ENCODE results near the gene MAN1A1. TPM values are rescaled to one million over a fixed set of nuclear protein-coding genes. Genes with fewer than 3 reads are reported as not detected.
A peak's percentile ranks its signal among the peaks of the same experiment; 100 is the strongest.

The MAN1A1 gene
- total and polyA plus RNA-seq, 2 of the 8 experiments (the other 6 are each of a cell fraction or from before 2014, with no cell fraction given): 1.8 to 5.4 TPM

- WGBS, 2 experiments (ENCODE audit: extremely low coverage in 1 of 2, insufficient coverage in 1 of 2, insufficient read length in 1 of 2, insufficient replicate concordance in 2 of 2, low coverage in 1 of 2, low lambda C conversion rate in 2 of 2, missing lambda C conversion rate in 1 of 2): 15% methylated on average over 31 of the region's 35 CpGs; no CpG with 5 or more reads in 1 of the 2 experiments
- H2BK20ac ChIP-seq (ENCODE audit: low read length): no peak overlapping the region
- H4K5ac ChIP-seq (ENCODE audit: insufficient read length, low read depth, low read length): no peak overlapping the region
- POLR2A ChIA-PET (ENCODE audit: partially characterized antibody): no interaction called here
- FAIRE-seq: no peak
- CTCF ChIA-PET (ENCODE audit: partially characterized antibody): interaction anchor here (0.6 to 3.6 kb wide), 4 partner anchors 14 to 216 kb away, joined by 3 to 23 read pairs (median 6); no protein-coding TSS in a partner anchor
- peak; percentile 6 for TF ChIP-seq EZH2 (IDR thresholded peaks at IDR 0.05; ENCODE audit: low read depth, low read length, severe bottlenecking)
- no peak for TF ChIP-seq JUN (IDR thresholded peaks at IDR 0.05; ENCODE audit: low read depth, low read length)
- peak; percentile 45; the same call in 1 of the 2 replicates for TF ChIP-seq SUZ12 (IDR thresholded peaks at IDR 0.05; ENCODE audit: low read length)
- TF ChIP-seq SP4 (IDR thresholded peaks at IDR 0.05; ENCODE audit: low read length): no peak
- TF ChIP-seq CTBP2 (IDR thresholded peaks at IDR 0.05; ENCODE audit: borderline replicate concordance, insufficient read depth, insufficient read length, low read length): no peak
- peak; percentile 78 for TF ChIP-seq KDM4A (IDR thresholded peaks at IDR 0.05; ENCODE audit: low read depth, low read length, severe bottlenecking)
- no peak overlapping the region for H2BK15ac ChIP-seq (ENCODE audit: low read length)
- H3K36me3 ChIP-seq (ENCODE audit: control insufficient read depth in 2 of 4, insufficient read depth in 4 of 4, low read length in 3 of 4): no peaks in the 10 kb centered on the region
- peaks cover 2 to 7% (median 4%) of the 10 kb centered on the region in 4 experiments; a peak in 4 of 7 replicates for H3K4me1 ChIP-seq (replicated peaks in 1 of 4; ENCODE audit: control insufficient read depth in 3 of 4, insufficient read depth in 4 of 4, low read length in 3 of 4)
- no peak overlapping the region for H4K91ac ChIP-seq (replicated peaks; ENCODE audit: insufficient read length, low read length)
- H3K27me3 ChIP-seq (replicated peaks in 1 of 4; ENCODE audit: control insufficient read depth in 3 of 4, extremely low read depth in 1 of 4, insufficient read depth in 3 of 4, low read length in 3 of 4): peaks cover 0 to 18% (median 14%) of the 10 kb centered on the region in 4 experiments; a peak in 6 of 7 replicates
- H3K23me2 ChIP-seq (ENCODE audit: low read depth, low read length): peaks cover 15% of the 10 kb centered on the region; the same call in 1 of the 2 replicates
- no peak overlapping the region for H3K56ac ChIP-seq (replicated peaks; ENCODE audit: insufficient read length, low read depth, low read length)
- H3K23ac ChIP-seq (ENCODE audit: insufficient read length): no peak overlapping the region
- H3K4me3 ChIP-seq (ENCODE audit: extremely low read depth in 1 of 4, insufficient read depth in 2 of 4, low read depth in 3 of 4, low read length in 4 of 4): peak overlapping the region; percentile 59 to 94 (median 74)
- H3K14ac ChIP-seq (ENCODE audit: insufficient read length): no peak overlapping the region
- no peak overlapping the region for H2BK12ac ChIP-seq (ENCODE audit: low read depth, low read length)
- H3K9me3 ChIP-seq (ENCODE audit: insufficient read depth in 2 of 2, low read depth in 1 of 2, low read length in 1 of 2): no peaks in the 10 kb centered on the region
- no peak overlapping the region for H2BK5ac ChIP-seq (ENCODE audit: low read depth, low read length)
- peak overlapping the region; percentile 83 to 88 for H3K4me2 ChIP-seq (ENCODE audit: insufficient read depth in 1 of 2, low read depth in 2 of 2, low read length in 2 of 2)
- no peak overlapping the region for H2BK120ac ChIP-seq (replicated peaks; ENCODE audit: low read depth, low read length)
- H3K79me2 ChIP-seq (ENCODE audit: control insufficient read depth in 1 of 2, insufficient read depth in 2 of 2, low read length in 2 of 2): no peaks in the 10 kb centered on the region
- H2AFZ ChIP-seq (ENCODE audit: low read length): no peak overlapping the region
- no peak overlapping the region for H3K27ac ChIP-seq (ENCODE audit: low read depth, low read length)
- H3K79me1 ChIP-seq (ENCODE audit: low read depth, low read length): no peaks in the 10 kb centered on the region
- H4K20me1 ChIP-seq (replicated peaks in 1 of 2; ENCODE audit: control insufficient read depth in 1 of 2, insufficient read depth in 2 of 2, low read length in 2 of 2): no peaks in the 10 kb centered on the region
- H3K4ac ChIP-seq (replicated peaks; ENCODE audit: insufficient read length, low read depth, low read length): no peak overlapping the region
- peak overlapping the region; percentile 27; the same call in 1 of the 2 replicates for H3K18ac ChIP-seq (ENCODE audit: extremely low read depth, low read length)
- H3K9ac ChIP-seq (replicated peaks in 1 of 4; ENCODE audit: extremely low read depth in 1 of 4, low read depth in 3 of 4, low read length in 3 of 4): no peak overlapping the region
- no peak overlapping the region for H4K8ac ChIP-seq (ENCODE audit: extremely low read depth, insufficient read depth, low read length)
- H2AK5ac ChIP-seq (ENCODE audit: low read depth, low read length): no peak overlapping the region
- DNase-seq (ENCODE audit: low read depth in 1 of 2, low spot score in 2 of 2): peak in 1 of 2 experiments; percentile 65
Observed at GRCh38 chr6:119348096-119348747, 1.3 kb downstream of the MAN1A1 start.
